Esophagus squamous epithelium (tissue), 4 donors: ENCODE results near the gene ACTMAP.

ENCODE experiments used
- CTCF ChIP-seq, 6 experiments: fragments of 450-650 bp in 4 of 6; fragments of 200-600 bp in 2 of 6; sonication (generic) in 2 of 6; IDR thresholded peaks; one replicate each; pipeline ENCODE4 v1.5.1; 2016 to 2019; ENCODE audit warnings: antibody characterized with exemption in 6 of 6, mild to moderate bottlenecking in 4 of 6, moderate library complexity in 4 of 6
- POLR2A ChIP-seq, 4 donors: fragments of 450-650 bp; IDR thresholded peaks; one replicate each; pipeline ENCODE4 v1.6.1; 2017; ENCODE audit warnings: antibody characterized with exemption in 4 of 4, mild to moderate bottlenecking in 4 of 4, moderate library complexity in 3 of 4

GRCh38 chr19:40741527-40742390 is 8.5 kb downstream of the ACTMAP start:
- no peak for TF ChIP-seq CTCF (IDR thresholded peaks at IDR 0.05)
- no peak for TF ChIP-seq POLR2A (IDR thresholded peaks at IDR 0.05)
